RCC 7860 (cell line): ENCODE results near the gene BICD2.
A peak's percentile ranks its signal among the peaks of the same experiment; 100 is the strongest.
"Not testable (repeated sequence)": the region's sequence is repeated elsewhere in the genome, so short reads cannot be mapped to it uniquely, and the experiment has no call there.

Experiments used
- DNase-seq: peaks from one replicate; pipeline ENCODE4 v3.0.0-alpha.2; 2015; ENCODE audit warnings: low spot score
- FAIRE-seq: peaks from 2 replicates; lab custom pipeline; 2012; peaks lifted over from hg19 to GRCh38; lab: Jason Lieb, UNC

BICD2 gene

DNA sequence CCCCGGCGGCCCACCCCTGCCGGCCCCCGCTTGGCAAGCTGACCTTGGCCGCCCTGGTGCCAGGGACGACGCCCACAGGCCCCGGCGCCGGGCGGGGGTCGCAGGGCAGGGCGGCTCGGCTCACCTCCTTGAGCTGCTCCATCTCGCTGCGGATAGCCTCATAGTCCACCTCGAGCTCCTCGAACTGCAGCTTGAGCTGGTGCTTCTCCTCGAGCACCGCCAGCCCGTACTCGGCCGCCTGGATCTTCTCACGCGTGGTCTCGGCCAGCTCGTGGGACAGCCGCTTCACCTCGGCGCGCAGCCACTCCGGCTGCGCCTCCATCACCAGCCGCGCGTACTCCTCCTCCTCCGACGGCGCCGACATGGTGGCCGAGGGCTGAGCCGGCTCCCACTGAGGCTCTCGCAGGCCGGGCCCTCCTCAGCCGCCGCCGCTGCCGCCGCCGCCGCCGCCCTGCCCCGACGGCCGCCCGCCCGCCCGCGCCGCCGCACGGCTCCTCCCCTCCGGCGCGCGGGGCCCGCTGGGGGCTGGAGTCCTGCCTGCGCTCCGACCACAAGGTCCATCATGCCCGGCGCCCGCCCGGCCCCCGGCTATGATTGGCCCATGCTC lies at the start of gene BICD2:
BICD2 (minus strand) TSS at position 453 of the 607 bp plus-strand sequence; CDS start at position 364, 89 bp downstream.
- DNase-seq (no peak), FAIRE-seq (no peak)

DNA sequence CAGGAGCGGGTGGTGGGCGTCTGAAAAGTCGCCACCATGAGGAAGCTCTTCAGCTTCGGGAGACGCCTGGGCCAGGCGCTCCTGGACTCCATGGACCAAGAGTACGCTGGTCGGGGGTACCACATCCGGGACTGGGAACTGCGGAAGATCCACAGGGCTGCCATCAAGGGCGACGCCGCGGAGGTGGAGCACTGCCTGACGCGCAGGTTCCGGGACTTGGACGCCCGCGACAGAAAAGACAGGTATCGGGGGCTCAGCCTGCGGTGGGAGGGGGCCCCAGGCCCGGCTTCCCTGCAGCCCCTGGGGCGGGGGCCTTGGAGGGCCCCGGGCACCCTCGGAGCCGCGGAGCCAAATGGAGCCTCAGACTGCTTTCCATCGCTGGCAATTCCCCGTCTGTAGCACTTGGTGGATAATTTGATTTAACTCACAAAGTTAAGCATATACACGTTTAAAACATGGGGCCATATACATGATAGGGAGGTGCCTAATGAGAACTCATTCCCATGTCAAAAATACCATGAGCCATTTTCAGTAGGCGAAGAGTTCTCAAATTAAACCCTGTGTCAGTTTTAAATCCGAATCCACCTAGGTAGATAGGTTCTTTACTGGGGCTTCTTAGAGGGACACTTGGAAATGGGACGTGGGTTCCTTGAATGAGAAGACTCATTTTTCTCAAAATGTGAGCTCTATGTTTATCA lies 45.1 kb upstream of the BICD2 start:
- DNase-seq, FAIRE-seq: not testable (repeated sequence)

DNA sequence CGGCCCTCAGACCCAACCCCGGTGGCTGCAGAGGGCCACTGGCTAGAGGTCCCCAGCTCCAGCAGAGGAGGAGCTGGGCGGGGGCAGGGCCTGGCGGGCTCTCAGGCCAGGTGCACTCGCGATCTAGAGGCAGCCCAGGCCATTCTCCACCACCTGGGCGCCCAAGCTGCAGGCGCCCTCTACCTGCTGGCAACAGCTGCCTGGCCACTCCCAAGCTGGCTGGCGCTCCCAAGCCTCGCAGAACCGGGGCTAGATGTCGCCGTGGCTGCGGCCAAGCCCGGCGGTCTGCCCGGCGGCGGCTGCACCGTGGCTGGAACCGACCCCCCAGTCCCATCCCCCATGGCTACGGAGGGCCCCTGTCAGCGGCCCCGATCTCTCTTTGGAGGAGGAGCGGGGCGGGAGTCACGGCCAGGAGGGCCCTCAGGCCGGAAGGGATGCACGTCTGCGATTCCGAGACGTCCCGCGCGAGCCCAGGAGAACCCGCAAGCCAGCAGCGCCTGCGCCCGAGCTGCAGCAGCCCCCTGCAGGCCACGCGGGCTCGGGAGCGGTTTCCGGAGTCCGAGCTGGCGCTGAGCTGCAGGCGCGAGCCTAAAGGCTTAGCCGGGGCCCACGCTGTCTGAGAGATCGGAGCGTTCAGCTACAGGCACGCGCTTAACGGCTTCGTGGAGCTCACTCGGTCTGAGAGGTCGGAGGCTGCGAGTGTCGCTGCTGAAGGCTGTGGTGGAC lies 44.3 kb upstream of the BICD2 start:
- no peak for DNase-seq
- no peak for FAIRE-seq

DNA sequence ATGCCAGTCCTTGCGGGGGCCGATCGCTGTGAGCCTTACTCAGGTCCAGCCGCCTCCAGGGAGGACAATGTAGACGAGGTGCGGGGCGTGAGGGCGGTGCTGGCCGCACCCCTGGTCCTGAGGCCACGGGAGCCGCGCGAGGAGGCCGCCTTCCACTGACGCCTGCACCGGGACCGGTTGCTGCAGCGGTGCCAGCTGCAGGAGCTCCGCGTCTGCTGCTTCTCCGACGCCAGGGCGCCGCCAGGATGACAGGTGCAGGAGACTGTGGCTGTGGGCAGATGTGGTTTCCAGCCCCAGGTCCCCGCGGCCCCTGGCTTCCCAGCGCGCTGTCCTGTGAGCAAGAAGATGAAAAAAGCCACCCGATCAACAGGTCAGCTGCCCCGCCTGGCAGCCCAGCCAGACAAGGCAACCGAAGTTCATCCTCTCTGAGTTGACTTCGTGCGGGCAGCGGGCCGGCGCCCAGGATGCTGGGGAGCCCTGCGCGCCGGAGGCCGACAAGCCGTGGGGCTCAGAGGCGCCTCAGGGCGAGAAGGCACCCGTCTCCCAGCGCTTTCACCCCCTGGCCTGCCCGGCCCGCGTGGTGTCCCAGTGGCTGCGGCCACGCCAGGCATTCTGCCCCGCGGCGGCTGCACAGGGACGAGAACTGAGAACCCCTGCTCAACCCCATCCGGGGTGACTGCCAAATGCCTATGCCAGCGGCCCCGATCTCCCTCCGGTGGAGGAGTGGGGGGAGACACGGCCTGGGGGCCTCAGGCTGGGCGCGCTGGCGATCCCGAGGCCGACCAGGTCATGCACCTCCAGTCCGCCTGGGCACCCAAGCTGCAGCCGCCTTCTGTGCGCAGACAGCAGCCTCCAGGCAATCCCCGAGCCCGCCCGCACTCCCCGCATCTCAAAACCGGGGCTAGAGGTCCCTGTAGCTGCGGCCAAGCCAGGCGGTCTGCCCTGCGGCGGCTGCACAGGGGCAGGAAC lies 43.4 kb upstream of the BICD2 start:
- no peak for DNase-seq
- no peak for FAIRE-seq

DNA sequence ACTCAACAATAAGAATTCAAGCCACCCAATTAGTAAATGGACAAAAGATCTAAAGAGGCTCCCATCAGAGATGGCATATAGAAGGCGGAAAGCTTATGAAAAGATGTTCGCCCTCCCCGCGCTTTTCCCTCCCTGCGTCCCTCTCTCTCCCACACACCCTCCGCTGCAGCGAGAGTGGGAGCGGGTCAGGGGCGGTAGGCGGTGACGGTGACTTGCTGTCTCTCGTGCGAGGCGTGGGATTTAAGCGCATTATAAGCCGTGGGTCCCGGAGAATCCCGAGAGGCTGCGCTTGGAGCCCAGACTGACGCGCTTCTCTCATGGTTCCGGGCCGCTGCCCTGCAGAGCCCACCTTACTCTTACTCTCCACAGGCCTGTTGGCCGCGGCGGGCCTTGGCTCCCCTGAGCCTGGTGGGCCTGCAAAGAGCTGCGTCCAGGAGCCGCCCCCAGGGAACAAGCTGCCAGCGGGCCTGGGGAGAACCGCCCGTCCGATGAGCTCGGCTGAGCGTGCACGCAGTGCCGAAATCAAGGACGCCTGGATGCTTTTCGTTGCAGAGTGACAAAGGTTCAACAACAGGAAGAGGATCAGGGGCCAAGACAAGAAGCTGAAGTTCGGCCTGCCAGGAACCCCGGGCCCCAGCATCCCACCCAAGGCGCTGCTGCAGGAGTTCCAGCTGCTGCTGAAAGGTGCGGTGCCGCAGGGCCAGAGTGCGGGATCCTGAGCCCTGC lies 42.6 kb upstream of the BICD2 start:
- DNase-seq, result no peak
- no peak for FAIRE-seq

DNA sequence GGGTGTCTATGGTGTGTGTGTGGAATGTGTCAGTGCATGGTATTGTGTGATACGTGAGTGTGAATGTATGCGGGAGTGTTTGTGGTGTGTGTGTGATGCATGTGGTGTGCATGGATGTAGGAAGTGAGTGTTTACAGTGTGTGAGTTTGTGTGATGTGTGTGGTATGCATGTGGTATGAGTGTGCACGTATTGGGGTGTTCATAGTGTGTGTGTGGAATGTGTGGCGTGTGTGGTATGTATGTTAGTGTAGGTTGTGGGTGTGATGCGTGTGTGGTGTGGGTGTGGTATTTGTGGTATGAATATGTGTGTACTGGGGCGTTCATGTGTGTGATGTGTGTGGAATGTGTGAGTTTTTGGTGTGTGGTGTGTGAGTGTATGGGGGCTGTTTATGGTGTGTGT lies 40.1 kb upstream of the BICD2 start:
- DNase-seq, result no peak
- no peak for FAIRE-seq

DNA sequence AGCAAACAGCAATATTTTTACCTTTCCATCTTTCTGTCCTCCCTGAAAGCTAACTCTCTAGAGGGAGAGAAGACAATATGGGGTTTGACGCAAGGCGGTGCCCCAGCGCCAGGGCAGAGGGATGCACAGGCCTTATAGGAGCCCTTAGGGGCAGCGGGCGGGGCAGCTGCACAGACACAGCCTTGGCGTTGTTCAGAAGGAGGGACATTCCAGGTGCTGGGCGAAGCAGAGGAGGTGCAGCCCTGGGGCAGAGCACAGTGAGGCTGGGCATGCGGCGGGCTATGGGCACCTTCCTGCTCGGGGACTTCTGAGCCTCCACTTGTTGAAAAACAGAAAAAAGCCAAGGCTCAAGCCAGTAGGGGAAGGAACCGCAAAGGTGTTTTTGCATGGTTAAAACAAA lies 33.7 kb upstream of the BICD2 start:
- FAIRE-seq (no peak), DNase-seq (no peak)

DNA sequence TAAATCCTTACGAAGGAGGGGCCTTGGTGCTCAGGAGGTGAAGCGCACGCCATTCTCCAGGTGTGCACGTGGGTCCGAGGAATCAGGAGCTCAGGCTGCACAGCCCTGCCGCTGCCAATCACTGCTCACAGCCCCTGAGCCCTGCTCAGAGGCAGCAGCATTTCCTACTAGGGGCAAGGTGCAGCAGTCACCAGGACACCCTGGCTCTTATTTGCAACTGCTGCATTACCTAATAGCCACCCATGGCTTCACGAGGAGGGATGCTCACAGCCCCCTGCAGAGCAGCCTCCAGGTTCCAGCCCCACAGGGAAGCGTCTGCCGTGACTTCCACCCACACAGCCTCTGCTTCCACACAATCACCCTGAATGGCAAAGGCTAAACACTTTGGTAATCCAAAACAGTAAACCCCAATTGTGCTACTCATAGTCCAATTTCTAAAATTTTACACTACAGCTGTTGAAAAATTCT lies 31.7 kb upstream of the BICD2 start:
- FAIRE-seq, result not testable (repeated sequence)

DNA sequence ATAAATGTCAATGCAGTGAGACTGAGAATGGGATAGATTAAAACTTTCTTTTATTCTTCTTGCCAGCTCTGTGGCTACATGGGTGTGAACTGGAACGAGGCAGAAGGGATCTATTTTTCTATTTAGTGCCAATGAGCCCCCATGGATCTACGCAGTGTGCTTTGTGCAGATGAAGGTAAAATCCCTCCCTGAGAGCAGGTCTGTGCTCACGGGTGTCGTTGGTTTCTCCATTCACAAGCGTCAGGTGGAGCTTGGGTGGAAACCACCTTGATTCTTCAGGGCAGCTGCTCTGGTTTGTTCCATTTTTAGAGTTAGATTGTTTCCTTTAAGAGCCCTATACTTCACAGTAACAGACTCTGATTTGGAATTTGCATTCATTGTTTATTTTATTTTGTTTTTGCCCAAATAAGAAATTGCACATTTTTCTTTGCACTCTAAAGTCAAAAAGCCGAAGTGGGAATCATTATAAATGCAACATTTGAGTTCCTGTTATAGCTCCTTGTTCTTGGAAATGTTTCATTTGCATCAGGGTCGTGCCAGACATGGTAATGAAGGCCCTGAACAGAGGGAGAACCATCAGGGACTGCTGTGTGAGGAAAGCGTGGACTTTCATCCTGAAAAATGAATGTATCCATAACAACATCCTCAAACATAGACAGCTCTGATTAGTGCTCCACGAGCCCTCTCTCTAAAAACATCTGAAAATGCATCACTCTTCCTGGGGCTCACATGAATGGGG lies 31.1 kb upstream of the BICD2 start:
- DNase-seq (no peak), FAIRE-seq (no peak)

More for the DNA sequence above, 31.7 kb upstream of the BICD2 start:
- DNase-seq, result not testable (repeated sequence)

DNA sequence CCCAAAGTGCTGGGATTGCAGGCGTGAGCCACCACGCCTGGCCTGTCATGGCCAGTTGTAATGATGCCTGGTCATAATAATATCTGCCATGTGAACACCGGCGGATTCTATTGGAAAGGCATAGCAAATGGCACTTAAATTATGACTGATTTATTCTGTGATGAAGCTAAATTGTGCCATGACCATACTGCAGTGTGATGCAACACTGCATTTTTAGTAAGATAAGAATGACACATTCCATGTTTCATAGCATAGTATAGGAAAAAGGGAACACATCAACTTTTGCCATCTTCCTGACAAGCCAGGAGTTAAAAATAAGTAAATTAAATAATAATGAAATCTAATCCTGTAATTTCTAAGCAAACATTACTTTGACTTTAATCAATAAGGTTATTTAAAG lies 30.4 kb upstream of the BICD2 start:
- FAIRE-seq (no peak), DNase-seq (no peak)

DNA sequence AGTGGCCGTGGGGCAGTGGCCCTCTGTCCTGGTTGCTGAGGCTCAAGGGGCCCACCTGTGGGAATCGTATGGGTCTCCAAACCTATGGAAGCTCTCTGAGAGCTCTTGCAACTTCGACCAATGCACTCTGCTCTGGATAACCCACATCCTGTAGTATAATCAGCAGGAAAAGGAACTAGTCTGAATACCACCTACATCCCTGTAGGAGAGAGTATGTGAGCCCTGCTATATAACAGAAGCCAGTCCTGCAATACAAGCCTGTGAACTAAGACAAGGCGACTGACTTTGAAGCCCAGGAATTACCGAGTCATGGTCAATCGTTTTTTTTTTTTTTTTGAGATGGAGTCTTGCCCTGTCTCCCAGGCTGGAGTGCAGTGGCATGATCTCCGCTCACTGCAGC lies 29.8 kb upstream of the BICD2 start:
- no peak for DNase-seq
- FAIRE-seq, result no peak

DNA sequence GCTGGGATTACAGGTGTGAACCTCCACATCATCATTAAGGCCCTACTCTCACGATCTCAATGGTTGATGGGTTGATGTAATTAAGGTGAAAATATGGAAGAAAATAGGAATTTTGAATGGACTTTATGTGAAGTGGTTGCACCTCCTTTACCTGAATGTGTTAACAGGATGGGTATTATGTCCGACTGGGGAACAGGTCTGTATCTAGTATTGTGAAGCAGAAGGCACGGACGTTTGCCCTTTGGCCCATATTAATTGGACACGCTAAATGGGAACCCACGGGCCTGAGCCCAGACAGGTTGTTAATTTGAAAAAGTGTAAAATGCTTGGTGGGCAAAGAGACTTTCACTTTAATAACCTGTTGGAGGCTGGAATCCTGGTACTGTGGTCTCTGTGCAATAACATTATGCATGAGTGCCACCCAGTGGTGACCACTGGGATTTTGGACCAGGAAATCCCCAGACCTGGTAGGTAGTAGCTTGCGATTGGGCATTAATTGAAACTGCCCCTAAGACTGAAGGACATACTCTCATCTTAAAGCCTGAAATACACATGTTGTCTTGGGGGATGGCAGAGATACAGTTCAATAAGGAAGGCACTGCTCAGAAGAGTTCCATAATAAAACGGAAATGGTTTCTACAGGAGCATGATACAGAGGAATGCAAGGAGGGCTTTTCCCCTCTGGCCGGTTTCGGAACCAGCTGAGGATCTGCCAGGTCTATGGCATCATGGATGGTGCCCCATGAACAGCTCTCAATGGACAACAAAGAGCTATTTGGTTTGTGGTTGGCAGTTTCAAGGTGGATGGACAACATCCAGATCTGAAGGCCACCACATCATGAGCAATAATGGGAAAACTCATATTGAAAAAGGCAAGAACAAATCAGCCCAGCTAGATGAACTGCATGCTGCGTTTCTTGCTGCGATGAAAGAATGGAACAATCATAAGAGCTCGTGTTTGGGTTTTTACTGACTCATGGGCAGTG lies 26.2 kb upstream of the BICD2 start:
- DNase-seq (peak; percentile 59), FAIRE-seq (peak; percentile 78)

DNA sequence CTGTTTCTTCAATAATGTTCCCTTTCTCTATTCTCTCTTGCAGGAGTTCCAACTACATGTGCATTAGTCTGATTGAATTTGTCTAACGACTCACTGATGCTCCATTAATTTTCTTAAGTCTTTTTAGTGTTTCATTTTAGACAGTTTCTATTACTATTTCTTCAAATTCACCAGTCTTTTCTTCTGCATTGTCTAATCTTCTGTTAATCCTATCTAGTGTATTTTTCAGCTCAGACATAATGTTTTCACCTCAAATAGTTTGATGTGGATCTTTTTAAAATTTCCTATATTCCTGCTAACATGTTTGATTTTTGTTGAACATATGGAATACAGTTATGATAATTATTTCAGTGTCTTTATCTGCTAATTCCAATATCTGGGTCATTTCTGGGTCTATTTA lies 21.7 kb upstream of the BICD2 start:
- no peak for FAIRE-seq
- DNase-seq, result no peak

DNA sequence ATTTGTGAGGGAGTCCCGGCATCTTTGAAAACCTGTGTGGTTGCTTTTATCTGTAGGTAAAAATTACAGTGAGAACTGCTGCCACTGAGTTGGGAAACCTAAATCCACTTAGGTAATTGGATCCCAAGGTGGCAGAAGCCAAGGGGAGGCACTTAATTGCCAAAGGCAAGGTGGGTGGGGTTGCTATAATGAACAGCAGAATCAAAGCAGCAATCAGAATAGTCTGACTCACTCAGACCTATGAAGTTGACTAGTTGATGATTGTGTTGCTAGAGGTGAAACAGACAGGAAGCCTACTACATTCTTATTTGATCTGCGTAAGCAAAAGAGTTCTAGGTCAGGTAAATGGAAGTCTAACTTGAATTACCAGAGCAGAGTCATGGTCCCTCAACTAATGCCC lies 17.3 kb upstream of the BICD2 start:
- no peak for DNase-seq
- FAIRE-seq, result no peak

DNA sequence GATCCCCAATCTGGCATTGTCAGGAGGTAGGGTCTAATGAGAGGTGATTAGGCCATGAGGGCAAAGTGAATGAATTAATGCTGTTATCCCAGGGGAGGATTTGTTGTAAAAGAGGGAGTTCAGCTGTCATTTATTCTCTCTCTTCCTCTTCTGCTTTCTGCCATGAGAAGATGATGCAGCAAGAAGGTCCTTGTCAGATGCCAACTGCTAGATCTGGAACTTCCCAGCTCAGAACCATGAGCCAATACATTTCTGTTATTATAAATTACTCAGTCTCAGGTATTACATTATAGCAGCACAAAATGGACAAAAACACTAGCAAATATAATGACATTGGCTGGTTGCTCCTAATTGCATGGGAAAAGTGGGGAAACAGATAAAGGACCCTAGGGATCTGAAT lies 15.6 kb upstream of the BICD2 start:
- DNase-seq (no peak), FAIRE-seq (no peak)

DNA sequence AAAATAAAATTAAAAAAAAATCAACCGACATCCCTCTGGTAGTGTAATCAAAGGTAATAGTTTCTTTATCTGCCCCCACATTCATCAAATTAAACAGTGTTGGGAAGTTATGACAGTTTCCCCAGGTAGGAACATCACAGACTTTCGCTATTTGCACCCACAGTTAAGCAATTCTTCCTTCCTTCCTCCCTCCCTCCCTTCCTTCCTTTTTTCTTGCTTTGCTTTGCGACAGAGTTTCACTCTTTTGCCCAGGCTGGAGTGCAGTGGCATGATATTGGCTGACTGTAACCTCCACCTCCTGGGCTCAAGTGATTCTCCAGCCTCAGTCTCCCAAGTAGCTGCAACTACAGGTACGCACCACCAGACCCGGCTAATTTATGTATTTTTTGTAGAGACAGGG lies 10.8 kb upstream of the BICD2 start:
- DNase-seq, result no peak

DNA sequence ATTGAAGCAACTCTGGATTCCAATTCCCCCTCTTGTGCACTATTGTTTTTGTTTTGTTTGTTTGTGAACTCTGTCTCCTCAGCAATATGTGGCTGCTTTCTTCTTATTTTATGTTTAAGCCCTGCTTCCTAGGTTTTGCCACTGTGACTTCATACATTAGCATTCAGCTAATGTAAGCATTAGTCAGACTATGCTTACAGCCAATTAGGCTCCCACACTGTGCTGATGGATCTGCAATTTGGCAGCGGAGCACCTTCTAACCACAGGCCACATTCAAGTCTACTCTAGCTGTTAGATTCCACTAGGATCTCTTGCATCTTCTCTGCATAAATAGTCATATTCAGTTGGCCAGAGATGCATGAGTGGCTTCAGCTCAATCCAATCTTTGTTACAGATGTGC lies 9.6 kb upstream of the BICD2 start:
- DNase-seq (peak; percentile 18), FAIRE-seq (no peak)

More for the DNA sequence above, 10.8 kb upstream of the BICD2 start:
- FAIRE-seq, result no peak

DNA sequence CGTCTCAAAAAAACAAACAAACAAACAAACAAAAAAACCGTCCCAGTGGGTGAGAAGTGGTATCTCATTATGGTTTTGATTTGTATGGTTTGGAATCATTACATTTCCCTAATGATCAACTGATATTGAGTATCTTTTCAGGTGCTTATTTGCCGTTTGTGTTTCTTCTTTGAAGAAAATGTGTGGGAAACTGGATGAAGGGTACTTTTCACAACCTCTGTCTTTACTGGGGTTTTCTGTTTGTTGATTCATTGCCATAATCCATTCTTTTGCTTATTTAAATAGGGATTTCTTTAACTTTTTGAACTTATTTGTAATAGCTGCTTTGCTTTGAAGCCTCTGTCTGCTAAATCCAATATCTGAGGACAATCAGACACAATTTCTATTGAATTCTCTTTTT lies 9.2 kb upstream of the BICD2 start:
- DNase-seq, result no peak

More for the DNA sequence above, 9.2 kb upstream of the BICD2 start:
- FAIRE-seq, result no peak
